Non-pigmented ciliary epithelial cell (primary cell): ENCODE measurements around the gene NRG3.
"Not testable (repeated sequence)": the region's sequence is repeated elsewhere in the genome, so short reads cannot be mapped to it uniquely, and the experiment has no call there.

ENCODE experiments used
- DNase-seq: peaks from one replicate; pipeline ENCODE4 v3.0.0-alpha.2; 2010; ENCODE audit warnings: low read depth

NRG3 gene

DNA sequence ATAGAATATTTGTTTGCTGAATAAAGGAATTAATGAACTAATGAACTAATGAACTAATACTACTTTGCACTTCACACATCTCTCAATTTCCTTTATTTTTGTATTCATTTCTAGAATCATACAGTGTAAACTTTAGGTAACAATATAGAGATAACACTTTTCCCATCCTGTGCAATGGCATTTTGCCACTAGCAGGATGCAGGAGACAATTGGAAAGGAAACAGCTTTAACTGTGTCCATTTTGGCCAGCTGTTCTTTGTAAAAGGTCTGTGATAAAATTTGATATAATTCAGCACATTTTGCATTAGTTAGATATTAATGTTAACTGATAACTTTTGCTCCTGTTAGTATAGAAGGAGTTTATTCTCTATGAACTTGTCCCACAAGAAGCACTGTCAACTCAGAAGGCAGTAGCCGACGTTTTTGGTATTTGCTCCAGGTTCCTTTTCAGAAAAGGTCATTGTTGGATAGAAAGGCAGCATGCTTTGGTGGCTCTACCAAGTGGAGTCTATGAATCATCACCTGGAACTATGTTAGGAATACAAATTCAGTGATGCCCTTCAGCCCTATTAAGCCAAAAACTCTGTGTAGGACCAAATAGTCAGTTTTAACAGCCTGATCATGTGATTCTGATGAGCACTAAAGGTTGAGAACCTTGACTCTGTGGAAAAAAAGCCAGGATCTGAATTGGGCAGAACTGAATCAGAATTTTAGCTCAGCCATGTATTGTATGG is 86.6 kb downstream of the NRG3 start:
- no peak for DNase-seq

GRCh38 chr10:81963606-81964005 is 88.6 kb downstream of the NRG3 start:
- DNase-seq, result no peak

DNA sequence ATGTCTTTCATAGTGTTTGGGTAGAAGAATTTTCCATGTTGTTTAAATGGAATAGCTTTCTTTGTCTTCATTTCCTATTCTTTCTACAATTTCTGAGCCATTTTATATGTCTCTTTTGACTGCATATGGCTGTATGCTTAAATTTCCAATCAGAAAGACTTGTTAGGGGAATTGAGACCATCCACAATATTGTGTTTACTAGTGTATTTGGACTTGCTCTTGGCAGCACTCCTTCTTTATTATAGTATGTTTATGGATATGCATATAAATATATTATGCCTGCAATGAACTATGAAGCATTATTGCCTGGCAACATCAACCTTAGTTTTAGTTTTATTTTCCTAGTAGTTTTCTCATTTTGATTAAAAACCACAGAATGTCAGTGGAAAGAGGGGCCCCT is 92.7 kb downstream of the NRG3 start:
- no peak for DNase-seq

GRCh38 chr10:81969136-81969535 is 94.1 kb downstream of the NRG3 start:
- no peak for DNase-seq

DNA sequence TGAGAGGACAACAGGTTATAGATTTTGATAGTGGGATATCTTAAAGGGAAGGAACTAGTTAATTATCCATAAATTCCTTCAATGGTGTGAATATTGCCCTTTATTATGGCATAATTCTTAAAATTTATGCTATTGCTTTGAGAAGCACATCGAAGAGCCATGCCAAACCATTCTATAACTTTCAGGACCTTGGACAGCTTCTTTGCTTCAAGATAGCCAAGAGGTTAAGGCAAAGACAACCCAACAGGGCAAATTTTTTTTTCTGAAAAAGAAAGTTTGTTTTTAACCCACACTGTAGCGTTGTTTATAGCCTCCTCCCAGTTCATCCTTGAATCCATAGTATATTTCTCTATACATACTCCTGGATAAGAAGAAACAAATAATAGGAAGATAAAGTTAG is 103.2 kb downstream of the NRG3 start:
- no peak for DNase-seq

- no peak for DNase-seq
Measured at GRCh38 chr10:81981724-81982123, 106.7 kb downstream of the NRG3 start.

- DNase-seq, result no peak
Measured at GRCh38 chr10:81984428-81984827, 109.4 kb downstream of the NRG3 start.

DNA sequence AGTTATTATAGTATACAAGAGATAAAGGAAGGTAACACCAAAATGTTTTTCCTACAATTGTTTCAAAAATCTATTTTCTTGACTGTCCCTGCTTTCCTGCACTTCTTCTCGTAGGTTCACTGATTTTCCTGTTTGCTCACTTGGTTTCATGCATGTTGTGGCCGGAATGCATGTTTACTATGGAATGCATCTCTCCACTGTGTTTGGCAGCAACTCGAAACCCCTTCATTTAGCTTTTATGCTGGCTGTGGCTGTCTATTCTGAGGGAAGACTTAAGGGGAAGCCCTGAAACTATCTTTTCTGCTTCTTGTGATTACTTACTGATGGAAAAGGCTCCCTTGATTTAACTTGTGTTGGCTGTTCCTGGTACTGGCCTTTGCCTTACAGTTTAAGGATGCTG is 120.3 kb downstream of the NRG3 start:
- no peak for DNase-seq

GRCh38 chr10:81996927-81997326 is 121.9 kb downstream of the NRG3 start:
- no peak for DNase-seq

DNA sequence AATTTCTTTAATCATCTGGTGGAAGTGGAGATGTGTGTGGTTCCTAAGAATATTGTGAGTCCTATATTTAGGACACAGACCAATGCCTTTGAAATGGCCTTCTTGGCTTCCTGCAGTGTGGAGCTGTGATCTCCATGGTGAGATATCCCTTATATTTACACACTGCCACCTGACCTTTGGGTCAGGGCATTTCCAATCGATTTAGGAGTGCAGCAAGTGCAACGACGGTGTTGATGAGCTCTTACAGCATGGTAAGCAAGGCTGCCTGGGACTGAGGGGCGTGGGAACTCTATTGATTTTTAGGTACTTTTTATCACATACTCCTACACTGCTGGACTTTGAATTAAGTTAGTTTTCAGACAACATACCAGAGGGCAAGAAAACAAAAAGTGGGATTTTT is 146.0 kb downstream of the NRG3 start:
- DNase-seq, result no peak

DNA sequence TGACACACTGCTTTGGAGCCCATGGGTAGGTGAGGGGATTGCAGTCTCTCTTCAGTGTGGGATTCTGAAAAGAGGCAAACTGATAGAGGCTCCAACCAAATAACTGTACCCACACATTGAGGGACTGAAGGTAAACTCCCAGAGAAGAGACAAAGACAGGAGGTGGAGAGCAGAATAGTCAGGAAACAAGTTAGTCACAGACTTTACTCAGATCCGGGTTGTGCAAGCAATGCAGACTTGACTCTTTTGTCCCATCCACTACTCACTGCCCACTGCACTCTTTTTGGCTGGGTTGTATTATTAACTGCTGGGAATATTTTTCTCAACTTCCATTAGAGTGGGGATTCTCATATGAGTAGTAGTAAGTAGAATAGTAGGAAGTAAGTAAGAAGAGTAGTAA is 152.7 kb downstream of the NRG3 start:
- DNase-seq, result no peak

GRCh38 chr10:82037076-82037475 is 162.1 kb downstream of the NRG3 start:
- DNase-seq, result no peak

DNA sequence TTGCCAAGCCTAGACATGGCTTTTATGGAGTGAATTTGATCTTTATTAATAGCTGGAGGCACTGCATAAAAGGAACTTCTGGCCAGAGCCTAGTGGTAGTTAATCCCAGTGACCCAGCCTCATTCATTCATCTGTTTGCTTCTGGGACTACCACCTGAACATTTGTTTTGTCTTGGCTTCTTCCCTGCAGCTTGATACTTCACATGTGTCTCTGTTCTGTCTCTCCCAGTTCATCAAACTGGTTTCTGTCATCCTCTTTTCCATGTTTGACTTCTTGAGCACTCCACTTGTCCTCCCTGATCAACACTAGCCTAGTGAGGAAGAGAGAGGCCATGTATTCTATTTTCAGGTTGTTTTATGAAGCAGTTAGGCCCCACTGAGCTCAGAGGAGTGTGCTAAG is 163.6 kb downstream of the NRG3 start:
- DNase-seq, result no peak

DNA sequence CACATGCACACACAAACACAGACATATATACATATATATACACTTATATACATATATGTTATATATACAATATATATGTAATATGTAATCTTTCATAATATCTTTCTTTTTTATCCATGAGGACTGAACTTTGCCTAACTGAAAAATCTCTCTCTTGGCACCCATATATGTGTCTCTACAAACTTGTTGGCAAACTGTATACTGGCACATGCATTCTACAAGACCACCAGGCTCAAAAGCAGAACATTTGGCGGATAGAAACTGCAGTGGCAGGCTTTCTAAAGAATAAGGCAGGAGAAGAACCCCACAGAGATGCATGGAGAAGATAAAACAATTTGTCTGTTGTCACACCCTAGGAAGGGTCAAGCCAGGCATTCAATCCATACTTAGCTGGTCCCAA is 165.3 kb downstream of the NRG3 start:
- no peak for DNase-seq

DNA sequence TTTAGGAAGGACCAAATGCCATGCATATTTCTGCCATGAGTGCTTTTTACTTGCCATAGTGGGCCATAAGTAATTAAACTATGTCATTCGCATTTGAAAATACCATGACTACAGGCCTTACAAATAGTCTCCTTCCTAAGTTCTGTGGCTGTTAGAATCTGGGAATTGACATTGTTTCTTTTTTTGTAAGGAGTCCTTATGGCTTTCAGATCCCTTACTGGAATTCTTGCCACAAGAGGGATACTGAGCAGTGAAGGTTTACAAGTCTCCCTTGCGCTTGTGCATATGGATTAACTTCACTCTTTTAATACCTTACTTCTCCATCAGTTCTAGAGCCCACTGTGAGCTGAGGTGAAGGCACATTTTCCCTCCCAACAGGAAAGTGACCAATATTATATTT is 166.0 kb downstream of the NRG3 start:
- no peak for DNase-seq

DNA sequence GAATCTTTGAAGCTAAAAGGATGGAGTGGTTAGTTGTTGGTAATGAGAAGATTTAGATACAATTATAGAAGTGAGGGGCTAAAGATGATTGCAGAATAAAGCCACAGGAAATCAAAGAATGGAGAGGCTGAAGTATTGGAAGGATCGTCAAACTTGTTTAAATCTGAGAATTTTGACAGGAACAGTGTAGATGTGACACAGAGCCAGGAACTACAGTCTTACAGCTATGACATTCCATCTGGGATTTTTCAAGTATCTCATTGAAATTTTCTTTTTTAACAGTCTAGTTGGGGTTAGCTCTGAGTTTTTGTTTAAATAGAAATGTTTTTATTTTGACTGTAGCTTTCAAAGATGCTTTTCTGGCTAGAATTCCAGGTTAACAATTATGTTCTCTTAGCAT is 181.4 kb downstream of the NRG3 start:
- no peak for DNase-seq

- DNase-seq, result not testable (repeated sequence)
Measured at GRCh38 chr10:82067192-82067591, 192.2 kb downstream of the NRG3 start.

GRCh38 chr10:82068501-82068900 is 193.5 kb downstream of the NRG3 start:
- DNase-seq, result no peak

DNA sequence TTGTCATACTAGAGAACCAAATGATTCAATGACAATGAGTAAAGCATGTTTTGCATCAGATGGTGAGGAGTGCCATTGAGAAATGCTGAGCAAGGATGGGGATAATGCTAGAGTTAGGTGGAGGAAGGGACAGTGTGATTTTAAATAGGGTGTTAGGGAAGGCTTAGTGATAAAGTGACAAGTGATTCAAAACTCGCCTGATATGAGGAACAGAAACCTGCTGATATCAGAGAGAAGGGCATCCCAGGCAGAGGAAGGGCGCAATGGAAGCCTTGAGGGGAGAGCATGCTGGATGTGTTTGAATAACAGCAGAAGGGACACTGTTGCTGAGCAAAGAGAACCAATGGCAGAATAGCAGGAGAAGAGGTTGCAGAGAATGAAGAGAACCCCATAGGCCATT is 196.2 kb downstream of the NRG3 start:
- no peak for DNase-seq

GRCh38 chr10:82072124-82072523 is 197.1 kb downstream of the NRG3 start:
- DNase-seq, result no peak

GRCh38 chr10:82075605-82076004 is 200.6 kb downstream of the NRG3 start:
- no peak for DNase-seq

GRCh38 chr10:82084496-82084895 is 209.5 kb downstream of the NRG3 start:
- DNase-seq, result no peak

DNA sequence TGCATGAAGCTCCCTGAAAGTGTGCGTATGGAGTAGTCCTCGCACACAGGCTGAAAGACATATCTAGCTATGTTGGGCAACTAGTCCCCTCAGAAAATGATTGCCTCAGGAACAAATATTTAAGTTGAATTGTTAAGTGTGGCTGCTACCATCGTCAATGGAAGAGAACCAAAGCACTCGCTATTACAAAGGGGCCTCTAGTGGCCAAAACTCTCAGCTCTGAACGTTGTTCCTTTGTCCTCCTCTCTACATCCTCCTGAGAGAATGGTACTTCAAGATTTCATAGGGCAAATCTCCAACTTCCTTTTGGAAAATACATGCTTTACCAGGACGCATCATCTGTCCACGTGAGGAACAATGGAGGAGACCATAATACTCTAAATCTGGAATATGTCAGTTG is 209.9 kb downstream of the NRG3 start:
- no peak for DNase-seq

DNA sequence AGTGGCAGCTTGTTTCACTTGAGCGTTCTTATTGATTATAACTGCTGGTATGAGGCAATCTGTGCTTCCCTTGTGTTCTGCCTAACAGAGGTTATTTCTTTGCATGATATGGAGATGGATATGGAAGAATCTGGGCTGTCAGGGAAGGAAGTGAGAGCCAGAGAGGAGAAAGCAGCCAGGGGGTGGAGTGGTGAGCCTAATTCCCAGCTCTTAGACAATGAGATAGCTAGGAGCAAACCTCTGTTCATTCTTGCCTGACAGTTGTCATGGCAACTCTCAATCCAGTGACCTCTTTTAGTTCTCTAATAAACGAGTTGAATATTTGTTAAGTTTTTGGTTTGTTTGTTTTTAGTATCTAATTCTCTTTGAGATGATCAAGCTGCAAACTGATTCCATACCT is 214.3 kb downstream of the NRG3 start:
- no peak for DNase-seq

DNA sequence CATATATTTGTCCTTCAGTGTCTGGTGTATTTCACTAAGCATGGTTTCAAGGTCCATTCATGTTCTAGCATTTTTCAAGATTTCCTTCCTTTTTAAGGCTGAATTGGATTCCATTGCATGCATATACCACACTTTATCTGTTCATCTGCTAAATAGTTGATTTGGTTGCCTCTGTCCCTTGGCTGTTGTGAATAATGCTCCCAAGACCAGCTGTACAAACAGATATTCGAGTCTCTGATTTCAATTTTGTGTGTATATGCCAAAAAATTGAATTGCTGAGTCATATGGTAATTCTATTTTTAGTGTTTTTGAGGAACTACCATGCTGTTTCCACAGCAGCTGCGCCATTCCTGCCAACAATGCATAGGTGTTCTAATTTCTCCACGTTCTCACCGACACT is 216.4 kb downstream of the NRG3 start:
- no peak for DNase-seq
